Upper lobe of left lung (tissue), 6 donors: ENCODE data around the gene NUFIP1. TPM values are rescaled to one million over a fixed set of nuclear protein-coding genes. Genes with fewer than 3 reads are reported as not detected.

Source experiments
- ATAC-seq, 2 donors: fragments of 200-7000 bp; cut with Tn5 transposase; one replicate each; pipeline ENCODE4 v1.9.1; 2022; ENCODE audit warnings: mild to moderate bottlenecking in 2 of 2, moderate library complexity in 2 of 2; ENCODE audit not compliant: low FRiP score in 2 of 2
- DNase-seq, 2 donors: peaks; one replicate each; pipeline ENCODE4 v3.0.0-alpha.2; 2019 to 2020
- H3K27ac ChIP-seq, 4 donors: fragments of 200-600 bp; sonication (generic); one replicate each; pipeline ENCODE4 v1.5.1; 2016 to 2019
- H3K27me3 ChIP-seq, 4 donors: fragments of 200-600 bp; sonication (generic); one replicate each; pipeline ENCODE4 v1.5.1; 2017 to 2019
- H3K36me3 ChIP-seq, 4 donors: fragments of 200-600 bp; sonication (generic); one replicate each; pipeline ENCODE4 v1.5.1; 2016 to 2019
- H3K4me1 ChIP-seq, 4 donors: fragments of 200-600 bp; sonication (generic); one replicate each; pipeline ENCODE4 v1.5.1; 2018 to 2019
- H3K4me3 ChIP-seq, 4 donors: fragments of 200-600 bp; sonication (generic); one replicate each; pipeline ENCODE4 v1.5.1; 2017 to 2019; ENCODE audit warnings: mild to moderate bottlenecking in 2 of 4, moderate library complexity in 1 of 4
- H3K9me3 ChIP-seq, 4 donors: fragments of 200-600 bp; sonication (generic); one replicate each; pipeline ENCODE4 v1.5.1; 2018 to 2019
- EP300 ChIP-seq, 4 donors: sonication (generic); formaldehyde crosslinking; IDR thresholded peaks; one replicate each; pipeline ENCODE4 v1.5.1; 2017; ENCODE audit warnings: antibody characterized with exemption in 4 of 4, control low read depth in 2 of 4
- POLR2A ChIP-seq, 4 donors: fragments of 450-650 bp; IDR thresholded peaks; one replicate each; pipeline ENCODE4 v1.5.1; 2016 to 2017; ENCODE audit warnings: antibody characterized with exemption in 4 of 4, mild to moderate bottlenecking in 2 of 4
- POLR2AphosphoS5 ChIP-seq, 2 donors: sonication (generic); formaldehyde crosslinking; IDR thresholded peaks; one replicate each; pipeline ENCODE4 v1.5.1; 2017; ENCODE audit warnings: antibody characterized with exemption in 2 of 2
- WGBS, 2 donors: methylation state at CpG; one replicate each; pipeline ENCODE4 v1.1.5; 2017 to 2018; 5-methylcytosine and 5-hydroxymethylcytosine counted together
- total RNA-seq, 6 donors: library from RNA; depleted of rRNA in 4 of 6; stranded (reverse); fragments of >200 nt in 4 of 6; gene quantifications; one replicate each; pipeline versions ENCODE4 v1.1.0 to v1.2.1, GENCODE V29; 2016 to 2021
- TF ChIP-seq, protein P1 (sequence below), 6 experiments: fragments of 450-650 bp in 4 of 6; fragments of 200-600 bp in 2 of 6; sonication (generic) in 2 of 6; IDR thresholded peaks; one replicate each; pipeline ENCODE4 v1.5.1; 2016 to 2019; ENCODE audit warnings: antibody characterized with exemption in 6 of 6
- donor health status: DM: no; HTN: no; CAD: no; lungs with moderate emphysema.
- donor health status: DM: no; HTN: yes; CAD: no; lungs with severe emphysema.

NUFIP1 gene
- total RNA-seq, 6 donors from 2014 or later = 0.78 to 4.1 (median 3.5) TPM

DNA sequence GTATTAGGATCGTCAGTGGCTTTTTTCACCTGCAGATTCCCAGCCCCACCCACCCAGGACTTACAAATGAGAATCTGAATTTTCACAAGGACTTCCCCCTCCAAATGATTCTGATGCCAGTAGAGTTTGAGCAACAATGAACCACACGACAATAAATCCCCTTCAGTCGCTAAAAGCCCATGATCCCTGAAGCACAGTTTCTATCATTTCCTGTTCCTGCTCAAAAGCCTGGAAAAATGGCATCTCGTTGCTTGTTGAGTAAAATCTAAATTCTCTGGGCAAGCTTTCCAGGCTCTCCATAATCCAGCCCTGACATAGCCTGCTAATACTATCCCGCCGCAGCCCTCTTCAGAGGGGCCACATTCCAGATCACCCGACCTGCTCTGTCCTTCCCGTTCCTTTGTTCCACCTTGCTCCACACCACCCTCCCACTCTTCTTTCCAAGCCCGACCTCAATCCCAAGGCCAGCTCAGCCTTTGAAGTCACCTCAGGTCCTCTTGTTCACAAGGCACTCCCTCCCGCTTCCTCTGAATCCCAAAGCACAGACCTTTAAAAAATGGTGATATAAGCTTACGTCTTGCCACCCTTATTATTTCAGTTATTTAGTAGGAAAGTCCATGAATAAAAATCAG lies 67.9 kb downstream of the NUFIP1 start:
- Histone ChIP-seq H3K27me3 (no peaks in the 10 kb centered on the region), H3K4me3 (no peak overlapping the region), H3K36me3 (no peaks in the 10 kb centered on the region), H3K9me3 (no peaks in the 10 kb centered on the region), H3K4me1 (peaks cover 19 to 40% (median 31%) of the 10 kb centered on the region in 4 donors), H3K27ac (peak overlapping the region; percentile 67 to 96 (median 90))
- 72 to 77% methylated on average over 11 of the region's 11 CpGs for WGBS, 2 donors
- DNase-seq (no peak), ATAC-seq (no peak)
- TF ChIP-seq, protein P1, sequence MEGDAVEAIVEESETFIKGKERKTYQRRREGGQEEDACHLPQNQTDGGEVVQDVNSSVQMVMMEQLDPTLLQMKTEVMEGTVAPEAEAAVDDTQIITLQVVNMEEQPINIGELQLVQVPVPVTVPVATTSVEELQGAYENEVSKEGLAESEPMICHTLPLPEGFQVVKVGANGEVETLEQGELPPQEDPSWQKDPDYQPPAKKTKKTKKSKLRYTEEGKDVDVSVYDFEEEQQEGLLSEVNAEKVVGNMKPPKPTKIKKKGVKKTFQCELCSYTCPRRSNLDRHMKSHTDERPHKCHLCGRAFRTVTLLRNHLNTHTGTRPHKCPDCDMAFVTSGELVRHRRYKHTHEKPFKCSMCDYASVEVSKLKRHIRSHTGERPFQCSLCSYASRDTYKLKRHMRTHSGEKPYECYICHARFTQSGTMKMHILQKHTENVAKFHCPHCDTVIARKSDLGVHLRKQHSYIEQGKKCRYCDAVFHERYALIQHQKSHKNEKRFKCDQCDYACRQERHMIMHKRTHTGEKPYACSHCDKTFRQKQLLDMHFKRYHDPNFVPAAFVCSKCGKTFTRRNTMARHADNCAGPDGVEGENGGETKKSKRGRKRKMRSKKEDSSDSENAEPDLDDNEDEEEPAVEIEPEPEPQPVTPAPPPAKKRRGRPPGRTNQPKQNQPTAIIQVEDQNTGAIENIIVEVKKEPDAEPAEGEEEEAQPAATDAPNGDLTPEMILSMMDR (IDR thresholded peaks at IDR 0.05) = no peak
- no peak for TF ChIP-seq POLR2AphosphoS5 (IDR thresholded peaks at IDR 0.05)
- TF ChIP-seq EP300 (IDR thresholded peaks at IDR 0.05) = no peak
- TF ChIP-seq POLR2A (IDR thresholded peaks at IDR 0.05) = no peak

DNA sequence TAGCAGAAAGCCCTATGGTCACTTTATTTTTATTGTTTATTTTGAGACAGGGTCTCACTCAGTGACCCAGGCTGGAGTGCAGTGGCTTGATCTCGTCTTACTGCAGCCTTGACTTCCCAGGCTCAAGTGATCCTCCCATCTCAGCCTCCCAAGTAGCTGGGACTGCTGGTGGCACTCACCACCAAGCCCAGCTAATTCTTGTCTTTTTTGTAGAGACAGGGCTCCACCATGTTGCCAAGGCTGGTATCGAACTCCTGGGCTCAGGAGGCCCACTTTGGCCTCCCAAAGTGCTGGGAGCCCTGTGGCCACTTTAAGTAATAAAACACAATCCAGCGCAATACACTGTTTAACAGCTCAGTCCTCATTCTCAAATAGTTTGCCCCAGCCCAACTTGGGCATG lies 69.3 kb downstream of the NUFIP1 start:
- TF ChIP-seq POLR2A (IDR thresholded peaks at IDR 0.05) (no peak), POLR2AphosphoS5 (IDR thresholded peaks at IDR 0.05) (no peak), EP300 (IDR thresholded peaks at IDR 0.05) (no peak)
- TF ChIP-seq, protein P1 (IDR thresholded peaks at IDR 0.05) = no peak
- Histone ChIP-seq H3K4me1 (peaks cover 19 to 40% (median 31%) of the 10 kb centered on the region in 4 donors), H3K36me3 (no peaks in the 10 kb centered on the region), H3K27ac (peak overlapping the region; percentile 67 to 96 (median 90)), H3K27me3 (no peaks in the 10 kb centered on the region), H3K4me3 (no peak overlapping the region), H3K9me3 (no peaks in the 10 kb centered on the region)
- DNase-seq (no peak), ATAC-seq (no peak)
- 94 to 95% methylated on average over 3 of the region's 3 CpGs for WGBS, 2 donors

DNA sequence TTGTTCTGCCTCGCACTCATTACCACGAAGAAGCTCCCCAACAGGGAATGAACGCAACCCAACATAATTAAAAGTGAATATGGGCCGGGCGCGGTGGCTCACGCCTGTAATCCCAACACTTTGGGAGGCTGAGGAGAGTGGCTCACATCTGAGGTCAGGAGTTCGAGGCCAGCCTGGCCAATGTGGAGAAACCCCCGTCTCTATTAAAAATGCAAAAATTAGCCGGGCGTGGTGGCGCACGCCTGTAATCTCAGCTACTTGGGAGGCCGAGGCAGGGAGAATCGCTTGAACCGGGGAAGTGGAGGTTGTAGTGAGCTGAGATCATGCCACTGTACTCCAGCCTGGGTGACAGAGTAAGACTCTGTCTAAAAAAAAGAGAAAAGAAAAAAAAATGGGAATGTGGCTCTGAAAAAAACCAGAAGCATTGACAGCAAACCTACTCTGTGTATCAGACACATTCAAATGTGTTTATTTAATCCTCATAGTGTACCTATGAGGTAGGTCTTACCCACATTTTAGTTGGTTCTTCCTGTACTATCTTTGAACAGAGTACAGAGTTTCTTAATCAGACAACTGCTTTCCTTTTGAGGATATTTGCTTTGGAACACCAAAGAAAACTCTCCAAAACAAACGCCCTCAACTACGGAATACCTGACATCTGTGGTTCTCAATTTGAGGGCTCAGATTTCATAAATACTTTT lies 70.0 kb downstream of the NUFIP1 start:
- Histone ChIP-seq H3K36me3 (no peaks in the 10 kb centered on the region), H3K27me3 (no peaks in the 10 kb centered on the region), H3K27ac (peak overlapping the region; percentile 89 to 96 (median 90)), H3K4me1 (peaks cover 19 to 40% (median 31%) of the 10 kb centered on the region in 4 donors), H3K4me3 (peak overlapping the region in 2 of 4 donors; percentile 53 to 59), H3K9me3 (no peaks in the 10 kb centered on the region)
- TF ChIP-seq EP300 (IDR thresholded peaks at IDR 0.05) = no peak
- no peak for TF ChIP-seq POLR2AphosphoS5 (IDR thresholded peaks at IDR 0.05)
- TF ChIP-seq, protein P1 (IDR thresholded peaks at IDR 0.05) = no peak
- no peak for TF ChIP-seq POLR2A (IDR thresholded peaks at IDR 0.05)
- WGBS, 2 donors = 90 to 93% methylated on average over 18 of the region's 18 CpGs
- no peak for ATAC-seq
- no peak for DNase-seq

DNA sequence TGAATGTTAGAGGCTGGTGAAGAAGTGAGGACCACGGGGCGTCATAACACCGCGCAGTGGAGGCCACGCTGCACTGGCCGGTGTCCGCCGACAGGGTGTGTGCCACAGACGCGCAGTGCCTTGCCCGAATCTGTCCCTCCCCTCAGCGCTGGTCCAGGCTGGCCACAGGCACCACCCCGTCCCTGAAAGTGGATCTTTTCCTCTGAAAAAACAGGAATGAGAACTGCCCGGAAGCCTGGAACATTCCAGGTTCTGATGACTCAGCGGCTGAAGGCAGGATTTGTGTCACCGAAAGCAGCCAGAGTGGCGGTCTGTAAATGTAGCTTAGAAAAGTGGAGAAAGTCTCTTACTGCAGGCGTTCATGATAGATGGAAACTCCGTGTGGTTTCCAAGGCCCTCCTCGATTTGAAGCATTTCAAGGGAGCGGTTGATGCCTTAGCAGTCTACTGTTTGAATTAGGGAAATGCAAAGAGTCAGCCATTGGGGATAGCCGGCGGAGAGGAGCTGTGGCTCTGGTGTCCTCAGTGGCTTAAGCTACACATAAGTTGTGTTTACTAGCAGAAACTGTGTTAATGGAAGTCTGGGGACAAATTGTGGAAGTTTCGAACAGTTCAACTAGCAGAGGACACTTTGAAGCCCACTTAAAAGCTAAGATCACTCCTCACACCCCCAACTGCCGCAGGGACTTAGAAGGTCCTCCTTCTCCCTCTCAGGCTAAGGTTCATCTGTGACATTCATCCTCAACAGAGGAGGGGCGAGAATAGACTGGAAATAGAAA lies 70.8 kb downstream of the NUFIP1 start:
- Histone ChIP-seq H3K27ac (peak overlapping the region; percentile 89 to 96 (median 90)), H3K27me3 (no peaks in the 10 kb centered on the region), H3K4me3 (peak overlapping the region; percentile 12 to 59 (median 50)), H3K4me1 (peaks cover 19 to 40% (median 31%) of the 10 kb centered on the region in 4 donors), H3K36me3 (no peaks in the 10 kb centered on the region), H3K9me3 (no peaks in the 10 kb centered on the region)
- 9 to 11% methylated on average over 26 of the region's 26 CpGs for WGBS, 2 donors
- TF ChIP-seq POLR2AphosphoS5 (IDR thresholded peaks at IDR 0.05) = peak; percentile 47 to 79
- TF ChIP-seq POLR2A (IDR thresholded peaks at IDR 0.05) = peak in 3 of 4 donors; percentile 39 to 60 (median 42)
- TF ChIP-seq, protein P1 (IDR thresholded peaks at IDR 0.05) = peak; percentile 85 to 97 (median 94)
- no peak for TF ChIP-seq EP300 (IDR thresholded peaks at IDR 0.05)
- peak; percentile 94 to 96 for DNase-seq
- peak; percentile 96 to 97 for ATAC-seq
